Amniotic stem cell (primary cell): ENCODE measurements around the gene MED15.
"Not testable (repeated sequence)": the region's sequence is repeated elsewhere in the genome, so short reads cannot be mapped to it uniquely, and the experiment has no call there.

Source experiments
- DNase-seq: peaks from one replicate; lab custom pipeline; 2025; lab: John Stamatoyannopoulos, UW

The MED15 gene

GRCh38 chr22:20584029-20584871, 76.8 kb downstream of the MED15 start:
- no peak for DNase-seq

- DNase-seq = no peak
These were observed 77.6 kb downstream of the MED15 start for GRCh38 chr22:20584872-20585638.

DNA sequence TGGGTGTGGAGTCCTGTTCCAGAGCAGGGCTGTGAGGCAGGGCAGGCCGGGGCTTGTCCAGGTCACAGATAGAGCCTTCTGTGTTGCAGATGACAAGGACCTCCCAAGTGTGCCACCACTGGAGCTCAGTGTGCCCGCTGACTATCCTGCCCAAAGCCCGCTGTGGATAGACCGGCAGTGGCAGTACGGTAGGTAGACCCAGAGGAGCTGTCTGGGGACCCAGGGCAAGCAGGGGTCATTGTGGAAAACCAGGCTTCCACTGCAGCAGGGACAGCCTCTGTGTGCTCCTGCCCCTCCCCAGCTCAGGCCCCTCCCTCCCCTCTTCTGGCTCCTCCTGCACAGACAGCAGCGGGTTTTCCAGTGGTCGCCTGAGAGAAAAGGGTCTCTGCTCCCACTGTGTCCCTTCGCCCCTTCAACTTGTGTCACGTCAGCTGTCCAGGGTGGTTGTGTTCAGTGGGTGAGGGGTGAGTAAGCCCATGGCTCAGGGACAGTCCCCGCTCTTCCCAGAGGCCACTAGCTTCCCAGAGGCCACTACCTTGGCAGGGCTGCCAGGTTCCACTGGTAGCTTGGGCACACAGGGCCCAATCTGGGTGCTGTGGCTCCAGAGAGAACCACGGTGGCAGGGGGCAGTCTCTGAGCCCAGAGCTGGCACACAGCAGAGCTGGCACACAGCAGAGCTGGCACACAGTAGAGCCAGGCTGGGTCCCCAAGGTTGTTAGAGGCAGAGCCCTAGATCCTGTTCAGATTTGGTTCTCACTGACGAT, 78.4 kb downstream of the MED15 start:
- DNase-seq = no peak

DNA sequence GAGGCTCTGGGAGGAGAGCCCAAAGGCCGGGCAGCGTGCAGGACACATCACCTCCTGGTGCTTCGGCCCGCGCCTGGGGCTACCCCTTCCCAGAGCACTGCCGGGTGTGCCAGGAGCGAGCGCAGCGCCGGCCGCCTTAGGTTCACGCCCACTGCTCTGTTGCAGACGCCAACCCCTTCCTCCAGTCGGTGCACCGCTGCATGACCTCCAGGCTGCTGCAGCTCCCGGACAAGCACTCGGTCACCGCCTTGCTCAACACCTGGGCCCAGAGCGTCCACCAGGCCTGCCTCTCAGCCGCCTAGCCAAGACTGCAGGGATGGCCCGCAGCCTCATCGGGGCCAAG, 79.0 kb downstream of the MED15 start:
- DNase-seq = no peak

- DNase-seq = no peak
These were observed 80.0 kb downstream of the MED15 start for GRCh38 chr22:20587206-20587958.

- DNase-seq = no peak
These were observed 80.9 kb downstream of the MED15 start for GRCh38 chr22:20588092-20588842.

DNA sequence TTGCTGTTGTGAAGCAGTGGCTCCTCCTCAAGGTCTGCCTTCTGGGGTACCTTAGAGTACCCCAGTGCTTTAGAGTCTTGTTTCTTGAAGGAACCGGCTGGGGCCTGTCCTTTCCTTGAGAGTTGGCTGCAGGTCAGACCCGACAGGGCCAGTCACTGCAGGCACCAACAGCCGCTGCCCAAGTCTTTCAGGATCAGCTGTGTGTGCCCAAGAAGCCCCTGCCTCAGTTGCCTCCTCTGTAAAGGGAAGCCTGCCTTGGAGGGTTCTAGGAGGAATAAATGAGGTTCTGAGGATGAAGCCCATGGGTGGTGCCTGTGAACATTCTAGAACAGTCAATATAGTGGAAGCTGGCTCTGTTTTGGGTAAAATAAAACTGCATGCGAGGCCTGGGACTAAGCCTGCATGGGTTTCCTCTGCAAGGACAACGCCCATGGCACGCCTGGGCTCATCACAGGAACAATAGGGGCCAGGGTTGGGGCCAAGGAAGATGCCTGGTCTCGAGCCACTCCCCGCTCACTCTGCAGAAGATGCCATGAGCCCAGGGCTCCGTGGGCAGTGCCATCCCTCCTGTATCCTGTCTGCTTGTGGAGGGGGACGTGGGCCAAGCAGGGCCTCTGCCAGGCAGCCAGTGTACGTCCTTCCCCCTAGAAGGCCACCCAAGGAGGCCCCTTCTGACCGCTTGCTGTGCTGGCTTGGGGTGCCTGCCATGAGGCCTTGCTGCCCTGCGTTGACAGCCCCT, 81.6 kb downstream of the MED15 start:
- DNase-seq = no peak

GRCh38 chr22:20589614-20590476, 82.4 kb downstream of the MED15 start:
- no peak for DNase-seq

- no peak for DNase-seq
These were observed 83.3 kb downstream of the MED15 start for GRCh38 chr22:20590477-20591294.

GRCh38 chr22:20591295-20591645, 83.9 kb downstream of the MED15 start:
- no peak for DNase-seq

DNA sequence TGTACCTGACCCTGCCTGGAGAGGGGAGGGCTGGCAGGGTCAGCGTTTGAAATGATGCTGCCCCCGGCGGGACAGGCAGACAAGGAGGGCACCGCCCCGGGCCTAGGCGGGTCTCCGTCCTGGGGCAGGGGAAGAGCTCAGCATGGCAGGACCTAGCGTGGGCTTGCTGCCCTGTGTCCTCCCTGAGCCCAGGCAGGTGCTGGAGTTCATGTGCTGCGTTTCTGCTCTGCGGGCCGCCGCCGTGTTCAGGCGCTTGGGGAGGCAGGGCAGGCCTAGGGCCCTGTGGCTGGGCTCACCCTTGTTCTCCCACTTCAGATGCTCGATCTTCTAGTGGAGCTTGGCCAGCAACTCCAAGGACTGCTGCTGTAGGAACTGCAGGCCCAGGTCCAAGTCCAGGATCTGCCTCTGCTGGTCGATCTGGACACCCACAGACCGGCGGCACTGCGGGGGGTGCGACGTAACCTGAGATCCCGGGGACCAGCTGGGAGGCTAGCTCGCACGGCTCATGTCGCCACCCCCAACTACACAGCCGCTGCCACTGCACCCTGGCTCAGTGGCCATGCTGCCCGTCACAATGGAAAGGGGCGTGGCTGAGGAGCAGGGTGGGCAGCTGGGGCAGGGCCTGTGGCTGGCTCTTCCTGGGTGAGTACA, 84.4 kb downstream of the MED15 start:
- DNase-seq = no peak

GRCh38 chr22:20594038-20594437, 86.6 kb downstream of the MED15 start:
- DNase-seq = not testable (repeated sequence)

- DNase-seq = not testable (repeated sequence)
These were observed 87.1 kb downstream of the MED15 start for GRCh38 chr22:20594486-20594885.

DNA sequence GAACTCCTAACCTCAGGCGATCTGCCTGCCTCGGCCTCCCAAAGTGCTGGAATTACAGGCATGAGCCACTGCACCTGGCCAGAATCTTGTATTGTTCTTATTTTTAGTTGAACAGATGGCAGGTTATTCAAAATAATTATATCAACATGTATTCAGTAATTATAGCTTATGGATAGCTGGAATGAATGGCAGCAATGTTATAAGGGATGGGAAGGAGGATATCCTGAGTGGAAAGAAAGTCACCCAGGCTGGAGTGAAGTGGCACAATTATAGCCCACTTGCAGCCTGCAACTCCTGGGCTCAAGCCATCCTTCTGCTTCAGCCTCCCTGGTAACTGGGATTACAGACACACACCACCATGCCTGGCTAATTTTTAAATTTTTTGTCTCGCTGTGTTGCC, 88.1 kb downstream of the MED15 start:
- DNase-seq = no peak

DNA sequence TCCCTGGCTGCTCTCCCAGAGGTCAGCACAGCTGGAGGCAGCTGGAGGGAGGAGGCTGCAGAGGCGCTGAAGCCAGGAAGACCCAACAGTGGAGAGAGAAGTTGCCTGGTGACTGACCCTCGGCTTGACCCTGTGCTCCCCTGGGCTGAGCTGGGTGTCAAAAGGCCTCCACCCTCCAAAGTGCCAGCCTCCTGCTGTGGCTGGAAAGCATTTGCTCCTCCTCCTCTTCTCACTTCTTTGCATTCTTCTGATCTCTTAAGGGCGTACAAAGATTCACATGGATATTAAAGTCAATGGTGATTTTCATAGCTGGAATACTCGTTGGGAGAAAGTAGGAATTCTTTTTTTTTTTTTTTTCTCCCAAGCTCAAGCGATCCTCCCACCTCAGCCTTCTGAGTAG, 91.7 kb downstream of the MED15 start:
- DNase-seq = no peak

- no peak for DNase-seq
These were observed 92.8 kb downstream of the MED15 start for GRCh38 chr22:20600137-20600673.

DNA sequence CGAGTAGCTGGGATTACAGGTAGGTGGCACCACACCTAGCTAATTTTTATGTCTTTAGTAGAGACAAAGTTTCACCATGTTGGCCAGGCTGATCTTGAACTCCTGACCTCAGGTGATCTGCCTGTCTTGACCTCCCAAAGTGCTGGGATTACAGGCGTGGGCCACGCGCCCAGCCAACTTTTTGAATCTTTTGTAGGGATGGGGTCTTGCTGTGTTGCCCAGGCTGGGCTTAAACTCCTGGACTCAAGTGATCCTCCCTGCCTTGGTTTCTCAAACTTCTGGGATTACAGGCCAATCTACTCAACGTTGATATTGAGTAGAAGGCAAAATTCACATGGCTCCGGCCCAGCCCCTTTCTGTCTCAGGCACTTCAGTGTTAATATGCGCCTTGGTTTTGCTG, 93.9 kb downstream of the MED15 start:
- DNase-seq = no peak

- no peak for DNase-seq
These were observed 95.3 kb downstream of the MED15 start for GRCh38 chr22:20602609-20603164.
